ENCODE measurements around the gene LRRC61. TPM values are rescaled to one million over a fixed set of nuclear protein-coding genes. Genes with fewer than 3 reads are reported as not detected.
"Not testable (repeated sequence)": the region's sequence is repeated elsewhere in the genome, so short reads cannot be mapped to it uniquely, and the experiment has no call there.

LRRC61 gene, protein sequence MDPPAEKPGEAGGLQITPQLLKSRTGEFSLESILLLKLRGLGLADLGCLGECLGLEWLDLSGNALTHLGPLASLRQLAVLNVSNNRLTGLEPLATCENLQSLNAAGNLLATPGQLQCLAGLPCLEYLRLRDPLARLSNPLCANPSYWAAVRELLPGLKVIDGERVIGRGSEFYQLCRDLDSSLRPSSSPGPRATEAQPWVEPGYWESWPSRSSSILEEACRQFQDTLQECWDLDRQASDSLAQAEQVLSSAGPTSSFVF
- 10 to 100 TPM in 3 of 4 donors, 1 to 10 TPM in 1; 9.9 to 46.1 (median 37.9) TPM for total RNA-seq

DNA sequence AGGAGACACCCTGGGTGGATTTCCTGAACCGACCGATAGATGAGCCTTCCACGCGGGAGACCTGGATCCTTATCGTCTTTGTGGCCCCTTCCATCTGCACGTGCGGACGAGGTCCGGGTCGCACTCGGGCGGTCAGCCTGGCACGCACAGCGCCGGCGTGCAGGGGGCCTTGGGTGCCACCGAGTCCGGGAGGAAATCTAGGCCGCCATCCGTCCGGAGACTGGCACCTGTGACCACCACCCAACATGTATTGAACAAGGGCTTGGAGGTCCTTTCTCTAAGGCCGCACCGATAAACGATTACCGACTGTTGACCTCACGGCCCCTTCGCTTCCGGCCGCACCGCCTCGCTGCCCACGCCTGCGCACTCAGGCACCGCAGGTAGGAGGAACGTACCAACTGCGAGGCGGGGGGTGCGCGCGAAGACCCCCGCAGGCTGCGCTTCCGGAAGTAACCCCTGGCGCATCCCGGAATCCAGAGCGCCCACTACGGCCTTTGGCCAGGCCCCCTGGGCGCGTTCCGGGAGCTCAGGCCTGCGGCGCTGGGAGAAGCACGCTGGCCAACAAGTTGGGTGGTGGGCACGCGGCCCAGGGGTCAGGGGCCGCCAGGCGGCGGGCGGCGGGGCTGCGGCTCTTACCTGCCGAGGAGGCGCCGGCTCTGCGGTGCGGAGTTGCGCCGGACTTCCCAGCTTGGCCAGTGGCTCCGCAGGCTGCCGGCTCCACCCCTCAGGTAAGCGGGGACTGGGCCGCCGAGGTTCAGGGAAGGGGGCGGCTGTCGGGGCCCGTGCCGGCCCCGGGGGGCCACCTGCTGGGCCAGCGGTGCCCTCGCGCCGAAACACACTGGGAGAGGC, at the start of gene LRRC61, which contains the start of gene ACTR3C:
Gene LRRC61 (plus strand): TSS at position 523 of the 849 bp plus-strand sequence. CDS start 13,507 bp downstream, outside the sequence.
Gene ACTR3C (minus strand): TSS at position 713 of the 849 bp plus-strand sequence. CDS start 28,249 bp downstream, outside the sequence.
- peak; percentile 67 to 71 for DNase-seq
- Histone ChIP-seq H3K4me1 (peaks cover 13 to 31% of the 10 kb centered on the region in 2 donors), H3K27ac (peak within 1 kb of the TSS; percentile 67 to 96 (median 90)), H3K9me3 (no peaks in the 10 kb centered on the region), H3K36me3 (no peaks in the 10 kb centered on the region), H3K4me3 (replicated peaks in 1 of 3) (peak within 1 kb of the TSS; percentile 46 to 84 (median 46)), H3K27me3 (no peaks in the 10 kb centered on the region)
- 8 to 10% methylated on average over 21 to 28 of the region's 82 CpGs for WGBS, 2 donors
- intact Hi-C loops (cut with DNase I), result no loop called here
- peak in 1 of 2 donors; percentile 51 for TF ChIP-seq POLR2A (IDR thresholded peaks at IDR 0.05)
- peak in 2 of 6 experiments; percentile 22 to 38 for TF ChIP-seq CTCF (IDR thresholded peaks at IDR 0.05)

GRCh38 chr7:150276132-150276695, 46.9 kb upstream of the LRRC61 start:
- TF ChIP-seq CTCF (IDR thresholded peaks at IDR 0.05), result peak in 5 of 6 experiments; percentile 68 to 83 (median 76)
- intact Hi-C loops (cut with DNase I); H3K36me3 ChIP-seq; H3K4me3 ChIP-seq (replicated peaks in 1 of 3); H3K27ac ChIP-seq; H3K4me1 ChIP-seq; H3K9me3 ChIP-seq; H3K27me3 ChIP-seq: not testable (repeated sequence)
- DNase-seq, result peak; percentile 12 to 17
- 56 to 58% methylated on average over 6 of the region's 6 CpGs for WGBS, 2 donors

GRCh38 chr7:150278383-150278782, 44.8 kb upstream of the LRRC61 start:
- 86 to 91% methylated on average over 7 to 9 of the region's 11 CpGs for WGBS, 2 donors
- intact Hi-C loops (cut with DNase I); H3K9me3 ChIP-seq; H3K4me3 ChIP-seq (replicated peaks in 1 of 3); H3K4me1 ChIP-seq; DNase-seq; H3K27ac ChIP-seq; H3K27me3 ChIP-seq; H3K36me3 ChIP-seq: not testable (repeated sequence)

- H3K27ac ChIP-seq; H3K4me1 ChIP-seq; H3K36me3 ChIP-seq; H3K9me3 ChIP-seq; H3K4me3 ChIP-seq (replicated peaks in 1 of 3); H3K27me3 ChIP-seq; DNase-seq; intact Hi-C loops (cut with DNase I): not testable (repeated sequence)
- 85 to 90% methylated on average over 4 to 13 of the region's 25 CpGs for WGBS, 2 donors
Observed at GRCh38 chr7:150281681-150282403, 41.3 kb upstream of the LRRC61 start.

GRCh38 chr7:150283111-150283510, 40.0 kb upstream of the LRRC61 start:
- DNase-seq; intact Hi-C loops (cut with DNase I); H3K4me1 ChIP-seq; H3K27me3 ChIP-seq; H3K9me3 ChIP-seq; H3K36me3 ChIP-seq; H3K27ac ChIP-seq; H3K4me3 ChIP-seq (replicated peaks in 1 of 3): not testable (repeated sequence)
- 84 to 89% methylated on average over 2 of the region's 3 CpGs for WGBS, 2 donors

- H3K27ac ChIP-seq; DNase-seq; H3K4me3 ChIP-seq (replicated peaks in 1 of 3); H3K36me3 ChIP-seq; H3K9me3 ChIP-seq; H3K4me1 ChIP-seq; intact Hi-C loops (cut with DNase I); H3K27me3 ChIP-seq: not testable (repeated sequence)
- 92 to 94% methylated on average over 6 of the region's 6 CpGs for WGBS, 2 donors
Observed at GRCh38 chr7:150283608-150284007, 39.5 kb upstream of the LRRC61 start.

Measured in thyroid gland (tissue), 4 donors.